ENCODE data around the gene ANK3.

ANK3 gene

DNA sequence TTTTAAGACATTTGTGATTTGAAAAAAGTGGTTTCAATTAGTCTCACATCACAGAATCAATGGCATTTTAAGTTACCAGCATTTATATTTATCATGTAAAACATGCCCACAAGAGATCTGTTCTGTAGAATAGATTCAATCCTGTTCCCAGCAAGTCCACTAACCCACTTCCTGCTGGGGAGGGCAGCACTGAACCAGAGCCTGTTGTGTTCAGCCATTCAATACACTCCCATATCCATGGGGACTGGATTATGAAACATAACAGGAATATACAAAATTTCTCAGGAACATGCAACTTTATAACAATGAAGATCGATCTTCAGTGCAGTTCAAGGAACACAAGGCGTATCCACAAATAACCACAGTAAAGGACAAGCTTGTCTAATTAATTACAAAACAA is 24.4 kb upstream of the ANK3 start:
- no peak for DNase-seq (ENCODE audit: low read depth in 1 of 2, low spot score in 1 of 2)

DNA sequence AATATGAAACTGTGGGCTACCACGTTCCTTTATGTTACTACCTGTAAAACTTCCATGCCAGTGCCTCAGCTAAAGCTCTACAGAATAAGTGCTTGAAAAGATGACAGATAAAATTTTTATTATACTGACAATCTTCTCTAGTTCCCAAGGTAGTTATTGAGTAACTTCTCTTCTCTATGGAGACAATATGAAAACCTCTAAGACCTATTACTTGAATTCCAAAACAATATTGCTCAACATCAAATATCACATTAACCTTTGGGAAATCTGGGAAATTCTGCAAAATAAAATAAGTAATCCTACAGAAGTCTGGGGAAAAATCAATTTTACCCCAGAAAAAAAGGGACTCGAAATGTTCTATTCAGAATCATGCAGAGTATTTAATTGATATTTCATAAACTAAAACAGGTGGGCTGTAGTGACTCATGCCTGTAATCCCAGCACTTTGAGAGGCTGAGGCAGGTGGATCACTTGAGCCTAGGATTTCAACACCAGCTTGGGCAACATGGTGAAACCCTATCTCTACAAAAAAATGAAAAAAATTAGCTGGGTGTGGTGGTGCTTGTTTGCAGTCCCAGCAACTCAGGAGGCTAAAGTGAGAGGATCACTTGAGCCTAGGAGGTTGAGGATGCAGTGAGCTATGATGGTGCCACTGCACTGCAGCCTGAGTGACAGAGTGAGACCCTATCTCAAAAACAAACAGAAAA is 23.8 kb upstream of the ANK3 start:
- no peak for DNase-seq (ENCODE audit: low read depth in 1 of 2, low spot score in 1 of 2)

DNA sequence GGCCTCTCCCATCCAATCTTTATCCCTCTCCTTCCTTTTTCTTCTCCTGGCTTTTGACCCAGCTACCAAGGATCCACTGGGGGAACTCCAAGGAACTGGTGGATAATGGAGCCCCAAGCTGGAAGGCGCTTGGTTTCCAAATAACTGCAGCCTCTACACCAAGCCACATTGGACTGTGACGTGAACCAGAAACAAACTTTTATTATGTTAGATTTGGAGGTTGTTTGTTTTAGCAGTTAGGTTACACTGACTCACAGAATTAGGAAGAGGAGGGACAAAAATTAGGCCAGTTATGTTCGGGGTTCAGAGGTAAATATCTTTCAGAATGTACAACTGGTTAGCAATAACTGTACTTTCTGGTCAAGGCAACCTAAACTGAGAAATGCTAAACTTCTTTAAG is 21.3 kb upstream of the ANK3 start:
- no peak for DNase-seq (ENCODE audit: low read depth in 1 of 2, low spot score in 1 of 2)

DNA sequence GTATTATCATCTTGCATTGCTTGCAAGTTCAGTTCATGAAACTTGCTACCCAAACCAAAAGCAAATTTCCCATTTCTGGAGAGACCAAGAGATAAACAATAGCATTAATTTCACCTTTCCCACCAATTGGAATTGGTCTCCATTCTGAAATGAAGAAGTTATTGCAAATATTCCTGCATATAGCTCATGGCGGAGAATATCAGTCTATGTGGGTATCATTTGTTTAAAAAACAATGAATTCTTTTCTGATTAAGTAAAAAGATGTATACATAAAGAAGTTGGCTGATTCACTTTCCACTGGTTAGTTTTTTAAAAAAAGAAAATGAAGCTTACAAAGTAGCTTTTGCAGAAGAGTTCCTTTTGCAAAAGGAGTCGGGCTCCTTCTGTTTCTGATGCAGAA is 19.5 kb upstream of the ANK3 start:
- no peak for DNase-seq (ENCODE audit: low read depth in 1 of 2, low spot score in 1 of 2)

DNA sequence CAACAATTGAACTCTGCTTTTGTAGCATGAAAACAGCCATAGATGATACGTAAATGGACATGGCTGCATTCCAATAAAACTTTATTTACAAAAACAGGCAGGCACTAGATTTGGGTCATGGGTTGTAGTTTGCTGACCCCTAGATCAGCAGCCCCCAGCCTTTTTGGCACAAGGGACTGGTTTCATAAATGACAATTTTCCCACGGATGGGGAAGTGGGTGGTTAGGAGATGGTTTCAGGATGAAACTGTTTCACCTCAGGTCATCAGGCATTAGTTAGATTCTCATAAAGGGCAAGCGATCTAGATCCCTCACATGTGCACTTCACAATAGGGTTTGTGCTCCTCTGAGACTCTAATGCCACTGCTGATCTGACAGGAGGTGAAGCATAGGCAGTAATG is 16.5 kb upstream of the ANK3 start:
- DNase-seq (ENCODE audit: low read depth in 1 of 2, low spot score in 1 of 2) = no peak

DNA sequence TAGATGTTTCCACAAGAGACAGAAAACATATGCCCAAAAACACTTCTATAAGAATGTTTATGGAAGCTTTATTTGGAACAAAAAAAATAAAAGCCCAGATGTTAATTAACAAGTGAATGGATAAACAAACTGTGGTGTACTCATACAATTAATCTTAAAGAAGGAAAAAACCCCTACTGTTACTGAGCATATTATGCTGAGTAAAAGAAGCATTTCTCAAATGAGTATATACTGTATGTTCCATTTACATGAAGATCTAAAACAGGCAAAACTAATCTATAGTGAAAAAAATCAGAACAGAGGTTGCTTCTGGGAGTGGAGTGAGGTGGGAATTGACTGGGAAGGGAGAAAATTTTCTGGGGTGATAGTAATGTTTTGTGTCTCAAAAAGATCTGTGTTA is 15.5 kb upstream of the ANK3 start:
- no peak for DNase-seq (ENCODE audit: low read depth in 1 of 2, low spot score in 1 of 2)

DNA sequence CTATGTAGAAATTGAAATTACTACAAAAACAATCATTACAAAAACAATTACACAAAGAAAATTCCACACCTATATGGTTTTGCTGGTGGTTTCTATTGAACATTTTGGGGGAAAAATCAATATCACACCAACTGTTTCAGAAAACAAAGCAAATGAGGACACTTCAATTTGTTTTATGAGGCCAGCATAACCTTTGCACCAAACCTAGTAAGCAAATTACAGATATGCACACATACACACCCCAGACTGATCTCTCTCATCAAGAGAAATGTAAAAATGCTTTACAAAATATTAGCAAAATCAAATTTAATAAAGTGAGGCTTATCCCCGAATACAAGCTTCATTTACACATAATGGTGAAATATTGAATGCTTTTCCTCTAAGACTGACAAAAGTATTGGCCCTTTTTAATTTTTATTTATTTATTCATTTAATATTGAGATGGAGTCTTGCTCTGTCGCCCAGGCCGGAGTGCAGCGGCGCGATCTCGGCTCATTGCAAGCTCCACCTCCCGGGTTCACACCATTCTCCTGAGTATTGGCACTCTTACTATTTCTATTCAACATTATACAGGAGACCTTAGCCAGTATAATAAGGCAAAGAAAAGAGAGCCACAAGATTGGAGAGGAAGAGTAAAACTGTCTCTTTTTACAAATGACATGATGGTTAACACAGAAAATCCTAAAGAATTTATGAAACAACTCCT is 13.6 kb upstream of the ANK3 start:
- DNase-seq (ENCODE audit: low read depth in 1 of 2, low spot score in 1 of 2) = no peak

DNA sequence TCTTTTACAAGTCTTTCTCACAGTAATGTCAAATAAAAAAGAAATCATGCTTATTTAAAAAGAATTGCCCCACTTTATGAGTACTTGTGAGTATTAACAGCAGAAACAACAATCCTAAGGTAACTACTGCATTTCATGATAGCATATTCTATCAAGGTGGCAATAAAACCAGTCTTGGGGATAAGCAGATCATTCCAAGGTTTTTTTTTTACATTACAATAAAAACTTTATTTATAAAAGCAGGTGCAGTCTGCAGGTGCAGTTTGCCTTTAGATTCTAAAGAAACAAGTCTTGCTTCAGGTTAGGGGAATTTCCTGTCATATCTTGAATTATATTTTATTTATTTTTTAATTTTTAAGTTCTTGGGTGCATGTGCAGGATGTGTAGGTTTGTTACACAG is 10.7 kb upstream of the ANK3 start:
- no peak for DNase-seq (ENCODE audit: low read depth in 1 of 2, low spot score in 1 of 2)

DNA sequence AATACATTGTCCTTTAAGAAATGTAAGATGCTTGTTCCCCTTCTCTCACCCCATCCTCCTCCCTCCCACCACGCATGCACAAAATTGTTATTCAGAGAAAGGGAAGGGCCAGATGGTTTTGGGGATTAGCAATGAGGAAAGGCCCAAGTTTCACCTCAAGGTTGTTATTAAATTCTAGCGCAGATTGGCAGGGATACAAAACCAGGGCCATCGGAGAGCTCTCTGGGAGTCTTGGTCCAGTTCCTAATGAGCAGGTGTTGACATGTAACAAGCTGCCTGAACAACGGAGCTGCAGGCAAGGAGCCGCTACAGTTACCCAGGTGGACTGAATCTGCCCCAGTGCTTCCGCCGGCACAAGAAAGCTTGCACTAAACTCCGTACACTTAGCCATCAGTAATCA is 9.7 kb upstream of the ANK3 start:
- no peak for DNase-seq (ENCODE audit: low read depth in 1 of 2, low spot score in 1 of 2)

DNA sequence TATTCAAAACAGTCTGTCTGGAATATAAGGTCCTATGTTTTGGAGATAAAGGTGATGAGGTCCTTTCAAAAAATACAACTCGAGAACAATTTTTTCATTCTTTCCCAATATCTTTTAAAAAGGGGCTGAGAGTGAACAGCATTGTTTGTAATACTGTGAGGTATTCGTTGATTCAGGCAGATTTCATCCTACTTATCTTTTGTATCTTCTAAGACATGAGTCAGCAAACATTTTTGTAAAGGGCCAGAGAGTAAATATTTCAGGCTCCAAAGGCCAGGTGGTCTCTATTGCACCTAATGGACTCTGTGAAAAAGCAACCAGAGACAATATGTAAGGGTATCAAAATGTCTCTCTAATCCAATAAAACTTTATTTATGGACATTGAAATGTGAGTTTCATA is 8.1 kb upstream of the ANK3 start:
- no peak for DNase-seq (ENCODE audit: low read depth in 1 of 2, low spot score in 1 of 2)

DNA sequence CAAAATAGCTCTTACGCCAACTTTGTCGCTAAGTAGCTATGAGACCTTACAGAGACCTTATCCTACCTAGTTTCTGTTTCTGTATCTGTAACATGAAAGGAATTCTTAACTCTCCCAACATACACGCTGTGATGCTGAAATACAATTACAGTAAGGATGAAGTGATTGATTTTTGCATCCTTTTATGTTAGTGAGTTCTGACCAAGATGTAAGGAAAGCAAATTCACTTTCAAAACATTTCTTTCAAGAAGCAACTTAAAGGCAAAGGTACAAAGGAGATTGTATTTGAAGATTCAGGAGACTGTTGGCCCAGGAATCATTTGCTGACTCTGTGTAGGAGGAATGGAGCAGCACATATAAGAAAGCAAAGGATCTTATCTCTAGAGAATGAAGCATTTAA is 7.1 kb upstream of the ANK3 start:
- DNase-seq (ENCODE audit: low read depth in 1 of 2, low spot score in 1 of 2) = no peak

DNA sequence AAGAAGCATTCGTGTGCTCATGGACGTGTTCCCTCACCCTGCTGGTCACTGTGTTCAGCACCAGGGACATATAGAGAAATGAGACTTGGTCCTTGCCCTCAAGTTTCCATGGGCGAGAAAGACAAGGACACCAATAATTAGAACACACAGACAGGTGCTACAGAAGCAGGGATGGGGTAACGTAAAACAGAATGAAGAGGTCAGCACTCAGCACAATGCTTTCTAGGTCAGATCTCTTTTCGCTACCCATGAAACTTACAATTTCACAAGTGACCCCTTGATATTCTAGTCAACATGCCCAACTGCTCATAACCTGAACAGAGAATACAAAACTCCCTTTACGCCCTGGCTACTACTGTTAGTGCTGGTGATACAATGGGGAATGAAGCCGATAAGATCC is 6.0 kb upstream of the ANK3 start:
- no peak for DNase-seq (ENCODE audit: low read depth in 1 of 2, low spot score in 1 of 2)

DNA sequence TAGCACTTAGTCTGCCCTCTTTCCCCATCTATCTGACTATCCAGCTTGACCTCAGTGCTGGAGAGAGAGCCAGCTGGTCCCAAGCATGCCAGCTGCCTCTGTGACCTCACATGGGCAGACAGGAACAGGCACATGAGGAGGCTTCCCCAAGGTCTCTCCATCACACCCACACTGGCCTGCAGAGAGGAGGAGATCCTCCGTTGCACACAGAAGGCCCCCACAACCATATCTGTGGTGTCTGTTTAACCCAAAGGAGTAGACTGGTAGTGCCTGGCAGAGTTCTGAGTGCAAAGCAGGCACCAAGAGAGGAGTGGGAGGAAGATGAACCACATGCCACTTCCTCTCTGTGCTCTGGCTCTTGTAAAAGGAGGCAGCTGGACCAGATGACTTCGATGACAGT is 4.8 kb upstream of the ANK3 start:
- DNase-seq (ENCODE audit: low read depth in 1 of 2, low spot score in 1 of 2) = no peak

DNA sequence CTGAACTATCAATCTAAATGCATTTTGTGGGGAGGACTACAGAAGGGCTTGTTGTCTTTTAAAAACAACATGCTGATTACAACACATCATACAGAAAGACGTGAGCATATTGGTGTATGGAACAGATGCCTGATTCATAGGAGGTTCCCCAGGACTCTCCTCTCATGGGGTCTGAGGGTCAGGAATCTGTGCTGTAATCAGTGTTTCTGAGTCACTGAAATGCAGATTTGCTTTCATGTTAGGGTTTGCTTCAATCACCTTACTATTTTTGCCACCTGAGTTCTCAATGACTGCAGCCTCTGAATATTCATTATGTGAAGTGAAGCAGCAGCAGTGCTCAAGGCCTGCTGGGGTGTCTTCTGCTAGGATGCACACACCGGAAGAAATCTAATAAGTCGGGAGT is 550 bp upstream of the ANK3 start:
- no peak for DNase-seq (ENCODE audit: low read depth in 1 of 2, low spot score in 1 of 2)

DNA sequence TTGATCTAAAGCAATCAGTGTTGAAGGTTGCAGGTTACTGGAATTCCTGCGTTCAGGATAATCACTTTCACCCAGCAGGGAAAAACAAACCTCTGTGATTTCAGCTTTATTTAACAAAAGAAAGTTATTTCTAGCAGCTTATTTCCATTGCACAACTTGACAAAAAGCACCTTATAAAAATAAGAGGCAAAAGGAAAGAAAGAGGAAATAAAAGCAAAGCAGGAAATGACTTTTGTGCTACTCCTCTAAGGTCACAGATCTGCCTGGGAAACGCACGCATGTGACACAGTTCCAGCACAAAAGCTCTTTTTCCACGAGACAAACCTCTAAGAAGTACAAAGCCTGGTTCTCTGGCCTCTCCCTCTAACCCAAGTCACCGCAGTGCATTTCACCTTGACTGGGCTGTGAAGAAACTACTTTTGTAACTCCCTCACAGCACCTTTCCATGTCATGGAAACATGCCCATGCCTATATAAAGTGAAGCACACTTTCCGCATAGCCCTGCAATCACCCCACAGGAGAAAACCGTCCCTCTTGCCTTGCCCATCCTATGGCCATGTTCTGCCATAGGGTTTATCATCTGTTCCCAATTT is 870 bp downstream of the ANK3 start:
- no peak for DNase-seq (ENCODE audit: low read depth in 1 of 2, low spot score in 1 of 2)

DNA sequence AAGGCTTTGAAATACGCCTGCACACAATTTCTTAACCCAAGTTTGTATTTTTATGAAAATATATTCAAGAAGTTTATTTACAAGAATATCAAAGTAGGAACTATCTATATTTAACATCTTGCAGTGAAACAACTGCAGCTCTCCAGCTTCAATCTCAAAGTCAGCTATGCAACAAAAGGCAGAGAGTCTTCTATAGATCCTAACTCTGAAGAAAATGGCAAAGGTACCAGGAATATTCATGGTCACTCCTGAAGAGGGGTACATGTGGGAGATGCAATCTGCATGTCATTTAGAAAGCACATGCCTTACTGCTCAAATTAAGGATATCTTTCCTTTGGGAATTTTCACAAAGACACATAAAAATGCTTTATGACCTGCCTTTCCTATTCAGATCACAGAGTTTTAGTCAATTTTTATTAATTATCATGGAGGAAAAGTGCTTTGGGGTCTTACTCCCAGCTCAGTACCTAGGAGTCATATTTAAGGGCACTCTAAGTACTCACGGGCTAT is 1.5 kb downstream of the ANK3 start:
- no peak for DNase-seq (ENCODE audit: low read depth in 1 of 2, low spot score in 1 of 2)

DNA sequence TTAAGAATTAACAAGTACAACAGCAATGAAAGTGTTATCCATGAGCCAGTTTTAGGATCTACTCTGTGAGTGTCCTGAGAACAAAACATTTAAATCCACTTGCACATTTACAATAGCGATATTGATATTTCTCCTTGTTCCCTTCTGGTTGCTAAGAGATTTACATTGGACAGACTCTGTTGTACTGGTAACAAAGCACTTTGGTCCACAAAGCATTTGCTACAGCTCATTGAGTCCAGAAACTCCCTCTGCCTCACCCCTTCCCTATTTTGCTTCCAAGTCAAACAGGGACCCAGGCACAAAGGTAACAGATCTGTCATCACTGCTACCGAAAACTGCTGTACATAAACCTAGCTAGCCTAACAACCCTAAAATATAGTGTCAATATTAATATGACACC is 2.1 kb downstream of the ANK3 start:
- DNase-seq (ENCODE audit: low read depth in 1 of 2, low spot score in 1 of 2) = no peak

DNA sequence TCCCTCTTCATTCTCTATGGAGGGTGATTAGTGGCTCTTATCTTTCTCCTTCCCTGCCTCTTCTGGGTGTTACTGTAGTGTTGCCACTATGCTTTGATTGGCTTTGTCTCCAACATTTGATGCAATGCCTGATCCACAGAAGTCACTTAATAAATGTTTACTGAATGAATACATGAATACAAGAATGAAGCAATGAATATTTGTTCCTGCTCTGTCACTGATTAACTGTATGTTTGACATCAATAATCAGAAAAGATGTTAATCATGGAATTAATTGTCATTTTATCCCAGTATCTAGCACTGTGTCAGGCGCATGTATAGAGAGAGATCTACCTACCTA is 4.3 kb downstream of the ANK3 start:
- DNase-seq (ENCODE audit: low read depth in 1 of 2, low spot score in 1 of 2) = no peak

DNA sequence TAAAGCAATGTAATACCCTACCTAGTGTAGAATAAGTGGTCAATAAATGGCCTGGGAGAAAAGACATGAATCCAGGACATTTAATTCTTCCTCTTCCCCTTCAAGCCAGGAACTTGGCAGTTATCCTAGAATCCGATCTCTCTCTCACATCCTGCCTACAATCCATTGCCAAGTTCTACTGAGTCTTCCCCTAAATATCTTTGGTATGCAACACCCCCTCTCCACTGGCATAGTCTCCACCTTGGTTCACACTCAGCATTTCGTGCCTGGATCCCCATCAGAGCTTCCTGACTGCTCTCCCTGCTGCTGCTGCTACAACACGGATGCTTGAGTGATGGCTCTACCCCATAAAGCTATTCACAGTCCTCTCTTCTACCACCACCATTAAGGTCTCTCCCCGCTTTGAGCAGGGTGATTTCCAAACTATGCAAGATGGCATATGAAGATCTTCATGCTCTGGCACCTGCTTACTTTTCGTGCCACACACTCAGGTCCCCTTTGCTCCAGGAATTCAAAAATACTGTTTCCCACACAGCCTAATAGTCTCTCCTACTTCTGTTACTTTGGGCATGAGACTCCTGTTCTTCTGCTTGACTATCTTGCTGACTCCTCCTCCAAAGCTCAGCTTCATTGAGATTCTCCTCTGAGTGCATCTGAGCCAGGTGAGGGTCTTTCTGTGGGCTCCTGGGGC is 4.8 kb downstream of the ANK3 start:
- DNase-seq (ENCODE audit: low read depth in 1 of 2, low spot score in 1 of 2) = no peak

DNA sequence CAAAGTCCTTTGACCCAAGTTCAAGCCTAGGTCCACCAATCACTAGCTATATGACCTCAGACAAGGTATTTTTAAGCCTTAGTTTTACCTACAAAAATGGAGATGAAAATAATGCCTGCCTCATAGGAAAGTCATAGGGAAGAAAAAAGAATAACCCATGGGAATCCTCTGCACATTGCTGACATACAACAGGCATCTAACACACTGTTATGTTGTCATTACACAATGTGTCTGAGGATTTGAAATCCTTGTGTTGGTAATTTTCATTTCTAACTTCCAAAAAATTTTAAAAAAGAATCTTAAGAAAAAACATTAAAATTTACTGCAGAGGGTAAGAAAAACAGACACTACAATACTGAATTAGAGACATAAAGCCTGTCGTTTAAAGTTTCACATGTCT is 5.7 kb downstream of the ANK3 start:
- DNase-seq (ENCODE audit: low read depth in 1 of 2, low spot score in 1 of 2) = no peak

DNA sequence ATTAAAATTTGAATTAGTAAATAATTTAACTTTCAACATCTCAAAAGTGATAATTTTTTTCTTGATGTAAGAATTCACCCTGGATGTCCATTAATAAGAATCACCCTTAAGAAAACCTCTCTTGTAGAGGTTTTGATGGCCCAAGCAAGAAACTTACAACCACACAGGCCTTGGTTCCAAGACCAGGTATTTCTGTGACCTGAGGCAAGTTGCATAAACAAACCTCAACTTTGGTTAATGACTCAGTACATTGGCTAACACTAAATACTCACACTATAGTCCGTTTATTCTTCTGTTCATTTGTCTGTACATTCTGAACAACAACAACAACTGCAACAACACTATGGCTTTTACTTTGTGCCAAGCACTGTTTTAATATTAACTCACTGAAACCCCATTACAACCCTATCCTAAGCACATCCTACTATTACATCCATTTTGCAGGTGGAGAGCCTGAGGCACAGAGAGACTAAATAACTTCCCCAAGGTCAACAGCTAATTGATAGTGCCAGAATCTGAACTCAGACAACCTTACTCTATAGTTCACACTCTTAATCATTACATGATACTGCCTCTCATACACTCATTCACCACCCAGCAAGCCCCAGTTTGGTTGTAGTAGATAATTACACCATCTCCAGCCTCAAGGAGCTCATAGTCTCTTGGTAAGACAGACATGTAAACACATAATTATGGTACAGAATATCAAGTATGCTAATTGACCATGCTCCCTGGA is 6.6 kb downstream of the ANK3 start:
- DNase-seq (ENCODE audit: low read depth in 1 of 2, low spot score in 1 of 2) = no peak
